K562 (cell line): ENCODE measurements around the gene ZNF438. TPM values are rescaled to one million over a fixed set of nuclear protein-coding genes. Genes with fewer than 3 reads are reported as not detected.

Source experiments
- ATAC-seq: fragments of 200-7000 bp; cut with Tn5 transposase; 3 replicates; pipeline ENCODE4 v1.9.1; 2020; ENCODE audit warnings: moderate library complexity
- BruUV-seq: library from RNA; stranded (reverse); fragments of 400-500 nt; replicated peaks from 2 replicates; lab custom pipeline; 2021; lab: Mats Ljungman, UMichigan
- CTCF ChIA-PET: fragments of 300-600 bp; formaldehyde crosslinking; extraction: SDS; loops from one replicate; lab custom pipeline; 2021; ENCODE audit warnings: low intra/inter-chr PET ratio; lab: Yijun Ruan, JAX
- POLR2A ChIA-PET: fragments of 300-600, 350-650 bp; sonication (Branson Sonifier 250); formaldehyde crosslinking; extraction: SDS; loops from one replicate; lab custom pipeline; 2021; ENCODE audit warnings: antibody characterized with exemption, inconsistent platforms; lab: Yijun Ruan, JAX
- DNase-seq, 4 experiments: peaks; one replicate each; pipeline versions ENCODE4 v3.0.0 to v3.0.0-alpha.2; 2011 to 2018; ENCODE audit warnings: low spot score in 3 of 4, mixed read lengths in 3 of 4; ENCODE audit errors: extremely low read depth in 1 of 4
- FAIRE-seq: peaks from 2 replicates; lab custom pipeline; 2011; peaks lifted over from hg19 to GRCh38; lab: Jason Lieb, UNC
- H2AFZ ChIP-seq: 2 replicates; pipeline ENCODE4 v1.6.0; 2011; ENCODE audit warnings: low read depth, low read length, control low read depth, inconsistent platforms
- H3K27ac ChIP-seq: fragments of 200-600 bp; 3 replicates; pipeline ENCODE4 v1.8.0; 2011; ENCODE audit warnings: low read depth, mild to moderate bottlenecking, control low read depth, inconsistent platforms, low read length, moderate library complexity, mixed read lengths; ENCODE audit errors: extremely low read depth
- H3K27me3 ChIP-seq, 2 experiments: fragments of 300-600 bp in 1 of 2; 2 replicates in 1 of 2; 3 replicates in 1 of 2; pipeline versions ENCODE4 v1.6.0 to v1.8.0; 2011; ENCODE audit warnings: inconsistent platforms in 2 of 2, low read length in 2 of 2, mild to moderate bottlenecking in 1 of 2, mixed read lengths in 1 of 2, moderate library complexity in 1 of 2; ENCODE audit not compliant: control insufficient read depth in 2 of 2, insufficient read depth in 2 of 2
- H3K36me3 ChIP-seq: fragments of 300-600 bp; 3 replicates; pipeline ENCODE4 v1.8.0; 2011; ENCODE audit warnings: mild to moderate bottlenecking, low read length, inconsistent platforms; ENCODE audit not compliant: control insufficient read depth, insufficient read depth
- H3K4me1 ChIP-seq, 2 experiments: fragments of 200-600 bp in 1 of 2; replicated peaks in 1 of 2; 2 replicates in 1 of 2; 3 replicates in 1 of 2; pipeline versions ENCODE4 v1.5.1 to v1.8.0; 2011; ENCODE audit warnings: inconsistent platforms in 2 of 2, low read length in 2 of 2, mild to moderate bottlenecking in 1 of 2, mixed read lengths in 1 of 2, moderate library complexity in 1 of 2; ENCODE audit not compliant: control insufficient read depth in 2 of 2, insufficient read depth in 2 of 2
- H3K4me2 ChIP-seq: 2 replicates; pipeline ENCODE4 v1.6.1; 2011; ENCODE audit warnings: low read length, control low read depth, inconsistent platforms, mixed read lengths; ENCODE audit not compliant: insufficient read depth
- H3K4me3 ChIP-seq: fragments of 200-600 bp; sonication (generic), shearing (Covaris generic); 2 replicates; pipeline ENCODE4 v1.5.1; 2016; ENCODE audit warnings: control low read depth, inconsistent platforms
- H3K79me2 ChIP-seq: fragments of 200-600 bp; 3 replicates; pipeline ENCODE4 v1.8.0; 2011; ENCODE audit warnings: low read length, inconsistent platforms; ENCODE audit not compliant: control insufficient read depth, insufficient read depth
- H3K9ac ChIP-seq, 2 experiments: 2 replicates each; pipeline versions ENCODE4 v1.6.0 to v1.6.1; 2011; ENCODE audit warnings: low read depth in 2 of 2, low read length in 2 of 2, control low read depth in 1 of 2, inconsistent platforms in 1 of 2, mild to moderate bottlenecking in 1 of 2, mixed read lengths in 1 of 2; ENCODE audit not compliant: insufficient read depth in 1 of 2
- H3K9me1 ChIP-seq: one replicate; pipeline ENCODE4 v1.6.0; 2011; ENCODE audit warnings: inconsistent platforms, mild to moderate bottlenecking, low read length, moderate library complexity; ENCODE audit not compliant: control insufficient read depth, insufficient read depth
- H3K9me3 ChIP-seq: replicated peaks from 2 replicates; pipeline ENCODE4 v1.5.1; 2011; ENCODE audit warnings: low read depth, low read length, inconsistent platforms; ENCODE audit not compliant: control insufficient read depth, insufficient read depth
- H4K20me1 ChIP-seq: replicated peaks from 2 replicates; pipeline ENCODE4 v1.6.1; 2011; ENCODE audit warnings: low read length, inconsistent platforms, mixed read lengths; ENCODE audit not compliant: control insufficient read depth, insufficient read depth
- MAFG ChIP-seq: fragments of 450-650 bp; conservative IDR thresholded peaks from 2 replicates; pipeline ENCODE4 v1.6.1; 2016; ENCODE audit warnings: missing genetic modification characterization, missing compliant biosample characterization
- ZBTB26 ChIP-seq: fragments of 450-650 bp; formaldehyde crosslinking; IDR thresholded peaks from 2 replicates; pipeline ENCODE4 v1.4.0; 2022; ENCODE audit warnings: missing genetic modification characterization
- WGBS: fragments of 100-300 bp; shearing (Covaris generic); methylation state at CpG from one replicate; pipeline ENCODE4 v1.1.6; 2016; ENCODE audit warnings: low coverage, mixed read lengths; ENCODE audit not compliant: insufficient coverage; ENCODE audit errors: missing lambda C conversion rate; 5-methylcytosine and 5-hydroxymethylcytosine counted together
- in situ Hi-C: fragments of 300-500 bp; cut with MboI; formaldehyde crosslinking; loops from 4 replicates; pipeline ENCODE4 v1.15.0; 2018; ENCODE audit warnings: inconsistent platforms, mixed read lengths
- intact Hi-C: fragments of 100-400 bp; cut with micrococcal nuclease; formaldehyde crosslinking; loops from 2 replicates; pipeline ENCODE4 v1.14.2; 2022
- polyA plus RNA-seq, 8 experiments: library from polyadenylated mRNA; depleted of rRNA in 4 of 8; stranded (reverse) in 5 of 8; unstranded in 3 of 8; fragments of >200 nt; fragmentation: Nextera tagmentation in 2 of 8; fragmentation: Illumina TruSeq in 1 of 8; extraction: Ambion mirVana in 2 of 8; extraction: Trizol in 1 of 8; gene quantifications; 2 replicates each; pipeline versions ENCODE4 v1.2.1 to v1.2.3, GENCODE V29; 2011 to 2014; ENCODE audit warnings: inconsistent platforms in 1 of 8, missing spikeins in 1 of 8
- total RNA-seq, 7 experiments: library from RNA; depleted of rRNA in 6 of 7; stranded (reverse); fragments of >200 nt in 6 of 7; fragmentation: Illumina TruSeq in 2 of 7; extraction: Trizol in 2 of 7; gene quantifications; 2 replicates each; pipeline versions ENCODE4 v1.2.1 to v1.2.3, GENCODE V29; 2011 to 2021; ENCODE audit warnings: low replicate concordance in 1 of 7

Gene ZNF438
- total and polyA plus RNA-seq, 9 of the 15 experiments (the other 6 are each of a cell fraction or from before 2014, with no cell fraction given): 0.45 to 1.5 (median 0.91) TPM

GRCh38 chr10:30974773-30975415 is 56.8 kb downstream of the ZNF438 start:
- POLR2A ChIA-PET: interaction anchor here (0.6 kb wide), 1 partner anchor 221 kb away, joined by 3 read pairs; no protein-coding TSS in a partner anchor
- 5% methylated on average over 1 of the region's 1 CpG for WGBS
- ATAC-seq: no peak

More at GRCh38 chr10:30974773-30975415, 56.8 kb downstream of the ZNF438 start:
- Histone ChIP-seq H3K79me2 (no peaks in the 10 kb centered on the region), H3K9me1 (no peaks in the 10 kb centered on the region), H3K27me3 (no peaks in the 10 kb centered on the region), H2AFZ (no peak overlapping the region), H3K4me3 (no peak overlapping the region), H3K4me1 (no peaks in the 10 kb centered on the region)
- CTCF ChIA-PET: no interaction called here
- BruUV-seq: no TSS peak
- in situ Hi-C loops: no loop called here
- peak; percentile 26; the same call in 1 of the 2 replicates for TF ChIP-seq MAFG (tag)
- TF ChIP-seq ZBTB26: no peak
- TF ChIP-seq, all 486 proteins: peak for 1
- DNase-seq: no peak
- no peak for FAIRE-seq
- no peak overlapping the region for H3K9ac ChIP-seq
- no peaks in the 10 kb centered on the region for H4K20me1 ChIP-seq
- H3K27ac ChIP-seq: no peak overlapping the region
- H3K4me2 ChIP-seq: no peak overlapping the region
- intact Hi-C loops: no loop called here
- no peaks in the 10 kb centered on the region for H3K36me3 ChIP-seq
- no peaks in the 10 kb centered on the region for H3K9me3 ChIP-seq
